Uterus (tissue), 4 donors: ENCODE data around the gene NCAPD3. TPM values are rescaled to one million over a fixed set of nuclear protein-coding genes. Genes with fewer than 3 reads are reported as not detected.

Experiments used
- DNase-seq, 2 donors: peaks; one replicate each; pipeline ENCODE4 v3.0.0-alpha.2; 2019 to 2020
- H3K27ac ChIP-seq, 2 donors: fragments of 200-600 bp; sonication (generic); 1 replicate in 1 of 2; 2 replicates in 1 of 2; pipeline ENCODE4 v1.5.1; 2016 to 2018
- H3K27me3 ChIP-seq, 2 donors: fragments of 200-600 bp; sonication (generic); one replicate each; pipeline ENCODE4 v1.5.1; 2018 to 2019; ENCODE audit warnings: control low read depth in 1 of 2
- H3K36me3 ChIP-seq, 2 donors: fragments of 200-600 bp; sonication (generic); one replicate each; pipeline ENCODE4 v1.5.1; 2019; ENCODE audit warnings: control low read depth in 1 of 2
- H3K4me1 ChIP-seq, 2 donors: fragments of 200-600 bp; sonication (generic); one replicate each; pipeline ENCODE4 v1.5.1; 2018 to 2019; ENCODE audit warnings: control low read depth in 1 of 2
- H3K4me3 ChIP-seq, 2 donors: fragments of 200-600 bp; sonication (generic); 1 replicate in 1 of 2; 2 replicates in 1 of 2; pipeline ENCODE4 v1.5.1; 2018 to 2019; ENCODE audit warnings: mild to moderate bottlenecking in 1 of 2
- H3K9me3 ChIP-seq, 2 donors: fragments of 200-600 bp; sonication (generic); one replicate each; pipeline ENCODE4 v1.5.1; 2019; ENCODE audit warnings: control low read depth in 1 of 2
- CTCF ChIP-seq, 4 experiments: fragments of 200-600 bp in 2 of 4; fragments of 450-650 bp in 2 of 4; sonication (generic) in 2 of 4; IDR thresholded peaks; one replicate each; pipeline ENCODE4 v1.5.1; 2016 to 2019; ENCODE audit warnings: antibody characterized with exemption in 4 of 4, mild to moderate bottlenecking in 2 of 4, moderate library complexity in 1 of 4
- POLR2A ChIP-seq, 2 donors: fragments of 450-650 bp; IDR thresholded peaks; one replicate each; pipeline ENCODE4 v1.6.1; 2016; ENCODE audit warnings: antibody characterized with exemption in 2 of 2, mild to moderate bottlenecking in 1 of 2, moderate library complexity in 1 of 2
- intact Hi-C: fragments of 100-400 bp; cut with DNase I; formaldehyde crosslinking; loops from one replicate; pipeline ENCODE4 v1.15.1; 2023; ENCODE audit warnings: low total_unique reads
- total RNA-seq, 4 donors: library from RNA; depleted of rRNA in 3 of 4; stranded (reverse); fragments of >200 nt in 3 of 4; gene quantifications; one replicate each; pipeline versions ENCODE4 v1.1.0 to v1.2.4, GENCODE V29; 2014 to 2023
- donor health status: DM: yes; HTN: yes; CAD: no.

NCAPD3 gene
- total RNA-seq, 4 donors from 2014 or later, result 6.4 to 27.1 (median 9.9) TPM

- H3K9me3 ChIP-seq, result no peaks in the 10 kb centered on the region
- no peaks in the 10 kb centered on the region for H3K36me3 ChIP-seq
- no peaks in the 10 kb centered on the region for H3K27me3 ChIP-seq
- no peak overlapping the region for H3K27ac ChIP-seq
- H3K4me1 ChIP-seq, result no peaks in the 10 kb centered on the region
- no peak for DNase-seq
- intact Hi-C loops, result loop anchor here (10.0 kb wide), 1 partner anchor 49 kb away; no protein-coding TSS in a partner anchor
- H3K4me3 ChIP-seq, result no peak overlapping the region
- no peak for TF ChIP-seq CTCF (IDR thresholded peaks at IDR 0.05)
- no peak for TF ChIP-seq POLR2A (IDR thresholded peaks at IDR 0.05)
Measured at GRCh38 chr11:134215836-134216235, 7.9 kb downstream of the NCAPD3 start.

- TF ChIP-seq POLR2A (IDR thresholded peaks at IDR 0.05) (no peak), CTCF (IDR thresholded peaks at IDR 0.05) (peak; percentile 41 to 59 (median 50))
- peak in 1 of 2 donors; percentile 35 for DNase-seq
- H3K9me3 ChIP-seq, result no peaks in the 10 kb centered on the region
- H3K4me3 ChIP-seq, result no peak overlapping the region
- intact Hi-C loops, result no loop called here
- H3K27me3 ChIP-seq, result no peaks in the 10 kb centered on the region
- no peaks in the 10 kb centered on the region for H3K4me1 ChIP-seq
- H3K27ac ChIP-seq, result no peak overlapping the region
- no peaks in the 10 kb centered on the region for H3K36me3 ChIP-seq
Measured at GRCh38 chr11:134207538-134208239, 16.1 kb downstream of the NCAPD3 start.

- H3K36me3 ChIP-seq, result no peaks in the 10 kb centered on the region
- no peak for DNase-seq
- no peaks in the 10 kb centered on the region for H3K4me1 ChIP-seq
Measured at GRCh38 chr11:134206185-134206584, 17.6 kb downstream of the NCAPD3 start.

GRCh38 chr11:134205729-134206128, 18.0 kb downstream of the NCAPD3 start:
- no peak for TF ChIP-seq CTCF (IDR thresholded peaks at IDR 0.05)
- no peak for TF ChIP-seq POLR2A (IDR thresholded peaks at IDR 0.05)
- H3K4me1 ChIP-seq, result no peaks in the 10 kb centered on the region
- H3K27me3 ChIP-seq, result no peaks in the 10 kb centered on the region
- H3K4me3 ChIP-seq, result no peak overlapping the region
- no peak overlapping the region for H3K27ac ChIP-seq
- no peaks in the 10 kb centered on the region for H3K9me3 ChIP-seq
- intact Hi-C loops, result no loop called here
- H3K36me3 ChIP-seq, result no peaks in the 10 kb centered on the region
- DNase-seq, result no peak

More at GRCh38 chr11:134206185-134206584, 17.6 kb downstream of the NCAPD3 start:
- Histone ChIP-seq H3K27me3 (no peaks in the 10 kb centered on the region), H3K9me3 (no peaks in the 10 kb centered on the region), H3K4me3 (no peak overlapping the region), H3K27ac (no peak overlapping the region)
- intact Hi-C loops, result no loop called here
- TF ChIP-seq POLR2A (IDR thresholded peaks at IDR 0.05), result no peak
- no peak for TF ChIP-seq CTCF (IDR thresholded peaks at IDR 0.05)

- no peak for DNase-seq
- Histone ChIP-seq H3K27ac (no peak overlapping the region), H3K4me1 (no peaks in the 10 kb centered on the region), H3K4me3 (no peak overlapping the region), H3K9me3 (no peaks in the 10 kb centered on the region), H3K27me3 (no peaks in the 10 kb centered on the region), H3K36me3 (no peaks in the 10 kb centered on the region)
- intact Hi-C loops, result no loop called here
- no peak for TF ChIP-seq POLR2A (IDR thresholded peaks at IDR 0.05)
- TF ChIP-seq CTCF (IDR thresholded peaks at IDR 0.05), result no peak
Measured at GRCh38 chr11:134202661-134203060, 21.1 kb downstream of the NCAPD3 start.
